HG02981 (cell line): Measurements from ENCODE around the gene MBP.
"Not testable (repeated sequence)": the region's sequence is repeated elsewhere in the genome, so short reads cannot be mapped to it uniquely, and the experiment has no call there.

ENCODE experiments used
- ATAC-seq: cut with Tn5 transposase; IDR thresholded peaks from one replicate; pipeline ENCODE4 v1.9.1; 2021; ENCODE audit warnings: mild to moderate bottlenecking, moderate library complexity; ENCODE audit not compliant: unreplicated experiment

MBP gene

GRCh38 chr18:76959605-76960004, 173.0 kb downstream of the MBP start:
- ATAC-seq = no peak

- no peak for ATAC-seq
Observed at GRCh38 chr18:76958692-76959341, 173.8 kb downstream of the MBP start.

GRCh38 chr18:76957384-76958355, 174.9 kb downstream of the MBP start:
- ATAC-seq = no peak

DNA sequence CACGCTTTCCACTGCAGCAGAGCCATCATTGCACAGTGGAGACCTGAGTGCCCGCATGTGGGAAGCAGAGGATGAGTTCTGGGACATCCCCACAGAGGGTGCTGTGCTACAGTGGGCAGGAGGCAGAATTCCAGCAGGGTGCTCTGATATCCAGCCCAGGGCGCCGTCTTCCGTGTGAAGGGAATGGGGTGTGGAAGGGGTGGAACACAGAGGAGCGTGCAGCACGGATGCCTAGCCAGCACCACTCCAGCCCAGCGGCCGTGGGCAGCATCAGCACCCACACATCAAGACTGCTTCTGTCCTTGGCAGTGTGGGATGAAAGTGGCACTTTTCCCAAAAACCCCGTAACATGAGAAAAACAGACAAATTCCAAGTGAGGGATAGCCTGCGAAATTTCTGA, 175.9 kb downstream of the MBP start:
- no peak for ATAC-seq

DNA sequence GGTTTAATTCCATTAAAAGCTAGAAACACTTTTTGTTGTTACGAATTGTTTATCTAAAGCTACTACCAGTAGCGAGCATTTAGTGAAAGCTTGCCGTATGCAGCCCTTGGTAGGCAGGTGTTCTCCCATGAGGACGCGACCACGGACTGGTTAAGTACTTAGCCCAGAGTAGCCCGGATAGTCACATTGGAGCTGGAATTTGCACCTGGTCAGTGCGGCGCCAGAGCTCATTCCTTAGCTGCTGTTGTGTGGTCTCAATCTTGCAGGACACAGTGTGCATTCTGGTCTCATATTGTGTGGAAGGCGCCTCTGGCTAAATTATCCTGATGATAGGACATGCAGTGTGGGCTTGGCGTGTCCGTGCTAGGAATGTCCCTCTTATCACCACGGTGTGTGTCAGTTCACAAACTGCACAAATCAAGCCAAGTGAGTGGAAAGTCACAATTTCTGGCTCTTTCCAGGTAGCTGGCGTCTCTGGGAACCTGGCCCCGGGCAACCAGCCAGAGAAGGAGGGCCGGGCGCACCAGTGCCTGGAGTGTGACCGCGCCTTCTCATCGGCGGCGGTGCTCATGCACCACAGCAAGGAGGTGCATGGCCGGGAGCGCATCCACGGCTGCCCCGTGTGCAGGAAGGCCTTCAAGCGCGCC, 176.9 kb downstream of the MBP start:
- no peak for ATAC-seq

- ATAC-seq = no peak
Observed at GRCh38 chr18:76953583-76954233, 178.9 kb downstream of the MBP start.

- no peak for ATAC-seq
Observed at GRCh38 chr18:76953156-76953555, 179.4 kb downstream of the MBP start.

GRCh38 chr18:76952747-76953146, 179.8 kb downstream of the MBP start:
- no peak for ATAC-seq

GRCh38 chr18:76951456-76952247, 180.9 kb downstream of the MBP start:
- ATAC-seq = peak; percentile 64

GRCh38 chr18:76948345-76948744, 184.2 kb downstream of the MBP start:
- ATAC-seq = no peak

DNA sequence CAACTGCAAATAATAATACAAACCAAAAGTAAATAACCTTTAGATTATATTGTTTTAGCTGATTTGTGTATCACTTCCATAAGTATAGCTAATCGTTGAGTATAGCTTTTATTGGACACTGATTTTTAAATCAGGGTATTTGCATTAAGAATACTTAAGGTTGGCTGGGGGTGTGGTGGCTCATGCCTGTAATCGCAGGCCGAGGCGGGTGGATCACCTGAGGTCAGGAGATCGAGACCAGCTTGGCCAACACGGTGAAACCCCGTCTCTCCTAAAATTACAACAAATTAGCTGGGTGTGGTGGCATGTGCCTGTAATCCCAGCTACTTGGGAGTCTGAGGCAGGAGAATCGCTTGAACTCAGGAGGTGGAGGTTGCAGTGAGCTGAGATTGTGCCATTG, 188.2 kb downstream of the MBP start:
- ATAC-seq = not testable (repeated sequence)

GRCh38 chr18:76943542-76944339, 188.8 kb downstream of the MBP start:
- no peak for ATAC-seq

DNA sequence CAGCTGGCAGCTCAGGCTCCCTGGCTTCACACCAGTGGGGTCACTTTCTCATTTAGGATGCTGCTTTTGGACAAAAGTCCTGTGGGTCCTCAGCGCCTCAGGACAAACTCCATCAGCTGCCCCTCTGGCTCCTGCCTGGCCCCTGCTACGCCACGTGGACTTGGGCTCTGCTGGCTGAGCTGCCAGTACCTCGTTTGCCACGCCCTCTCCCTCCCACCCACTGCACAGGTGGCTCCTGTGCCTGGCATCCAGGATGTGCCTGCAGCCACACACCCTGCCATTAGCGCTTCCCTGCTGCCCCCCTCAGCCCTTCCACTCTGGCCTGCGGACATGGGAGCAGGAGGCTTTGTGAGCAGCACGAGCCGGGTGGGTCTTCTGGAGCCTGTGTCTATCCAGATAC, 191.3 kb downstream of the MBP start:
- no peak for ATAC-seq

GRCh38 chr18:76938619-76939018, 194.0 kb downstream of the MBP start:
- no peak for ATAC-seq

DNA sequence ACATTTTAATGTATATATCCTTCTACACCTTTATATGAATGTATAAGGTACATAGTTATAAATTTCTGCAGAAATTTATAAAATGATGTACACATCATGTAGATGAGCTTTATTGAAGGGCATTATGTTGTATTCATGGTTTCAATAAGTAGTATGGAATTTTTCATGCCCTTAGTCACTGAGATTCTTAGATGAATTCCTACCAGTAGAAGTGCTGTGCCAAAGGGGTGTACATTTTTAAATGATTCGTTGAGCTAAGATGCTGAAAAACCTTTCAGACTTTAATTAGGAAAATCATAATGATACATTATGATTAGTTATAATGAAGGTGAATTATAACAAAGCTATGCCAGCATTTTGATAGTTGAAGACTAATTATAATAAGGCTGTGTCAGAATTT, 195.0 kb downstream of the MBP start:
- ATAC-seq = no peak

DNA sequence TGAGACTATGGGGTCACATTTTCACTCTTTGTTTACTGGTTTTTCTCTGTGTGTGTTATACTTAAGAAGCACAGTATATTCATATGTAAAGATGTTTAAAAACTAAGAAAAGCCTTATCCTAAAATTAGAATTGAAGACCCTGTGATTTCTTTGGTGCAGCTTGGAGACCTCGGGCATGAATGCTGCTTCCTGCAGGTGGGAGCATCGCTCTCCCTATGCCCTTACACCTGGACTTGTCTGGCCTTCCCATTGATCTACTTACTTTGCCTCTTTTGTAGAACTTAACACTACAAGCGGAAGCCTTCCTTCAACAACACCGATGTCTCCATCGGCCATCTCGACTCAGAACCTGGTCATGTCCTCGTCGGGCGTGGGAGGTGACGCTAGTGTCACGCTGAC, 195.7 kb downstream of the MBP start:
- no peak for ATAC-seq

DNA sequence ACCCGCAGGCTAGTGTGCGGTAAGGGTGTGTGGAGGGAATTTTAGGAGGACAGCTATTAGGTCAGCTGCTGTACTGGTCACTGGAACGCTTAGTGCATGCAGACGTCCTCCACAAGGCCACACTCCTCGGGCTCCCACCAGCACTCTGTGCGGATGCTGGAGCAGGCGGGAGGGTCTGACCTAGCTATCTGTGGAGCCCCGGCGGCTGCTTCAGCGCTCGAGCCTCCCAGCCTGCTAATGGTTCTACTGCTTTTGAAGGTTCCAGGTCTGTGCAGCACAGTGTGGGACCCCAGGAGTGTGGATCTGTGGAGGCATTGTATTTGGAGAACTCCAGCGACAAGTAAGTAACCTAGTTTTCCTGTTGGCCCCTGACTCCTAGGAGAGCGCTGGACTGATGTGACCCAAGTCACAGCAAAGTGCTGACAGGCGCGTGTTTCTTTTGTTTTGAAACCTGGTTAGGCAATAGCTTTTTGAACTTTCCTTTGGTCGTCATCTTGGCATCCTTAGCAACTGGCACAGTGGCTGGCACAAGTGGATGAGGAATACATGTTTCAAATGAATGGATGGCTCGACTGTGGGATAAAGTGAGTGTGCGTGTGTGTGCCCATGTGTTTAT, 196.8 kb downstream of the MBP start:
- no peak for ATAC-seq

- no peak for ATAC-seq
Observed at GRCh38 chr18:76932026-76932819, 200.4 kb downstream of the MBP start.
